ENCODE results near the gene RFNG. TPM values are rescaled to one million over a fixed set of nuclear protein-coding genes. Genes with fewer than 3 reads are reported as not detected.
A peak's percentile ranks its signal among the peaks of the same experiment; 100 is the strongest.

The RFNG gene
- total and polyA plus RNA-seq, 2 of the 13 experiments (the other 11 are each of a cell fraction or from before 2014, with no cell fraction given) = 61.4 to 64.0 TPM

GRCh38 chr17:82007495-82008257, 43.9 kb downstream of the RFNG start (continued):
- no peak for TF ChIP-seq KIAA2018 (CRISPR knock-in tag; IDR thresholded peaks at IDR 0.05; ENCODE audit: borderline replicate concordance)
- TF ChIP-seq FOXO1 (CRISPR knock-in tag; IDR thresholded peaks at IDR 0.05) = no peak
- no peak for TF ChIP-seq MBD4 (IDR thresholded peaks at IDR 0.05; ENCODE audit: borderline replicate concordance, low read length)
- no peak for TF ChIP-seq ZBTB20 (CRISPR knock-in tag; IDR thresholded peaks at IDR 0.05; ENCODE audit: borderline replicate concordance, low read depth)
- TF ChIP-seq ZFP37 (CRISPR knock-in tag; IDR thresholded peaks at IDR 0.05; ENCODE audit: borderline replicate concordance) = no peak
- TF ChIP-seq TFDP2 (CRISPR knock-in tag; IDR thresholded peaks at IDR 0.05) = no peak
- TF ChIP-seq DNMT3B (CRISPR knock-in tag; conservative IDR thresholded peaks at IDR 0.05) = no peak
- TF ChIP-seq RARA (CRISPR knock-in tag; IDR thresholded peaks at IDR 0.05) = no peak
- no peak for TF ChIP-seq RERE (CRISPR knock-in tag; IDR thresholded peaks at IDR 0.05; ENCODE audit: low read depth)
- TF ChIP-seq RBM39 (IDR thresholded peaks at IDR 0.05; ENCODE audit: low read depth, low read length, poor library complexity, severe bottlenecking) = peak; percentile 34
- TF ChIP-seq AKAP8 (CRISPR knock-in tag; IDR thresholded peaks at IDR 0.05) = peak; percentile 68; the same call in 1 of the 2 replicates
- TF ChIP-seq CHCHD3 (CRISPR knock-in tag; IDR thresholded peaks at IDR 0.05) = 0 out of 2 replicates have a peak, but pooled peaks have one; percentile 66
- TF ChIP-seq ZNF549 (CRISPR knock-in tag; IDR thresholded peaks at IDR 0.05) = no peak
- no peak for TF ChIP-seq HHEX (CRISPR knock-in tag; IDR thresholded peaks at IDR 0.05)
- no peak for TF ChIP-seq ZNF777 (CRISPR knock-in tag; IDR thresholded peaks at IDR 0.05)
